ENCODE results near the gene AURKB.

Gene AURKB

GRCh38 chr17:8164815-8165131 is 45.6 kb downstream of the AURKB start:
- H3K4me1 ChIP-seq (ENCODE audit: control insufficient read depth, insufficient read depth, low read length) = peaks cover 29% of the 10 kb centered on the region
- no peaks in the 10 kb centered on the region for H3K27me3 ChIP-seq (ENCODE audit: control insufficient read depth, insufficient read depth, low read length)
- no peak overlapping the region for H3K27ac ChIP-seq (ENCODE audit: low read depth, low read length)

GRCh38 chr17:8163978-8164814 is 46.2 kb downstream of the AURKB start:
- Histone ChIP-seq H3K36me3 (ENCODE audit: control insufficient read depth, insufficient read depth, low read length) (peaks cover 20% of the 10 kb centered on the region), H3K9ac (ENCODE audit: low read length) (peak overlapping the region; percentile 89), H3K4me1 (ENCODE audit: control insufficient read depth, insufficient read depth, low read length) (peaks cover 29% of the 10 kb centered on the region), H3K4me3 (ENCODE audit: low read depth, low read length) (peak overlapping the region; percentile 80), H3K27me3 (ENCODE audit: control insufficient read depth, insufficient read depth, low read length) (no peaks in the 10 kb centered on the region), H3K9me3 (ENCODE audit: control insufficient read depth, insufficient read depth, low read depth, low read length) (no peaks in the 10 kb centered on the region), H3K27ac (ENCODE audit: low read depth, low read length) (peak overlapping the region; percentile 77)

More at GRCh38 chr17:8164815-8165131, 45.6 kb downstream of the AURKB start:
- peaks cover 15% of the 10 kb centered on the region for H3K36me3 ChIP-seq (ENCODE audit: control insufficient read depth, insufficient read depth, low read length)
- H3K4me3 ChIP-seq (ENCODE audit: low read depth, low read length) = no peak overlapping the region; the same call in 1 of the 2 replicates
- H3K9ac ChIP-seq (ENCODE audit: low read length) = peak overlapping the region; percentile 51
- no peaks in the 10 kb centered on the region for H3K9me3 ChIP-seq (ENCODE audit: control insufficient read depth, insufficient read depth, low read depth, low read length)

DNA sequence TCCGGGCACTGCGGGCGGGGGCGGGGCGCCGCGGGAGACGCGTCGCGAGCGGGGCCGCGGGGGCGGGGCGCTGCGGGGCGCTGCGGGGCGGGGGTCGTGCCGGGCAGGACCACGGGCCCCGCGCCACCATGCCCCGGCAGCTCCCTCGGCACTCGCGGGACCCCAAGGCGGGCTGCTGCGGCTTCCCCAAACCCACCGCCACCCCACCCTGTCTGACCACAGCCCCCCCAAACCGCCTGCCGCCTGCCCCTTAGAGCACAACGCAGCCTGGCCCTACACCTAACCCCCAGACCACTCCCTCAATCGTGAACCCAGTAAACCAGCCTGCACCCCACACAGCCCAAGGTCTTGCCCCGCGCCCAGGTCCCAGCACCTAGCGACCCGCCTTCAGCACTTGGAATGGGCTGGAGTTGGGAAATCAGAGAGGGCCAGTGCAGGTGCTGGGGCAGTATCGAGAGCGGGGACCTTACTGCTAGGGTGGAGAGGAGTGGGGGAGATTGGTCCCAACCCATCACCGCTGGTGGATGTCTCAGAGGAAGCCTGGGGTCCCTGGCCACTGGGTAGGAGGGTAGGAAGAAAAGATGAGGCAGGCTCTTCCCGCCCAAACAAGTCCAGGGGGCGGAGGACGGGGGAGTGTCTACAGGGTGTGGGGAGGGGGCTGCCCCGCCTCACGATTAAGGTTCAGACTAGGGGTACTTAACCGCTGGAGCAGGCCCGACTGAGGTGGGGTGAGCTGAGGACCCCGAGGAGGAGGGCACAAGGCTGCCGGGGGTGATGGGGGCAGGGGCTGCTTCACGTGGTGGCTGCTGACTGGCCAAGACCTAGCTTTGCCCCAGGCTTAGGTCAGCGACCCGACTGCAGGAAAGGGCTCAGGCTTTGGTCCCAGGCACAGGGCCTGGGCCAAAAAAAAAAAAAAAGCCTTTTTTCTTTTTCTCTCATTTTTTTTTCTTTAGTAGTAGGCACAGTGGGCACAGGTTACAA is 47.1 kb downstream of the AURKB start:
- peak overlapping the region; percentile 89 for H3K9ac ChIP-seq (ENCODE audit: low read length)
- no peaks in the 10 kb centered on the region for H3K27me3 ChIP-seq (ENCODE audit: control insufficient read depth, insufficient read depth, low read length)
- H3K9me3 ChIP-seq (ENCODE audit: control insufficient read depth, insufficient read depth, low read depth, low read length) = no peaks in the 10 kb centered on the region
- peaks cover 21% of the 10 kb centered on the region for H3K36me3 ChIP-seq (ENCODE audit: control insufficient read depth, insufficient read depth, low read length)
- H3K4me3 ChIP-seq (ENCODE audit: low read depth, low read length) = peak overlapping the region; percentile 80
- H3K27ac ChIP-seq (ENCODE audit: low read depth, low read length) = peak overlapping the region; percentile 77
- H3K4me1 ChIP-seq (ENCODE audit: control insufficient read depth, insufficient read depth, low read length) = peaks cover 29% of the 10 kb centered on the region

- peaks cover 29% of the 10 kb centered on the region for H3K4me1 ChIP-seq (ENCODE audit: control insufficient read depth, insufficient read depth, low read length)
- H3K36me3 ChIP-seq (ENCODE audit: control insufficient read depth, insufficient read depth, low read length) = peaks cover 21% of the 10 kb centered on the region
- H3K27ac ChIP-seq (ENCODE audit: low read depth, low read length) = peak within 1 kb of the TSS; percentile 77
- H3K9ac ChIP-seq (ENCODE audit: low read length) = peak within 1 kb of the TSS; percentile 89
- peak within 1 kb of the TSS; percentile 80 for H3K4me3 ChIP-seq (ENCODE audit: low read depth, low read length)
- no peaks in the 10 kb centered on the region for H3K27me3 ChIP-seq (ENCODE audit: control insufficient read depth, insufficient read depth, low read length)
- H3K9me3 ChIP-seq (ENCODE audit: control insufficient read depth, insufficient read depth, low read depth, low read length) = no peaks in the 10 kb centered on the region
Measured at GRCh38 chr17:8162233-8162996, 48.0 kb downstream of the AURKB start, which contains the start of gene VAMP2. TSS of gene VAMP2 (minus strand) at chr17:8162948. CDS start at chr17:8162879, 69 bp downstream.

DNA sequence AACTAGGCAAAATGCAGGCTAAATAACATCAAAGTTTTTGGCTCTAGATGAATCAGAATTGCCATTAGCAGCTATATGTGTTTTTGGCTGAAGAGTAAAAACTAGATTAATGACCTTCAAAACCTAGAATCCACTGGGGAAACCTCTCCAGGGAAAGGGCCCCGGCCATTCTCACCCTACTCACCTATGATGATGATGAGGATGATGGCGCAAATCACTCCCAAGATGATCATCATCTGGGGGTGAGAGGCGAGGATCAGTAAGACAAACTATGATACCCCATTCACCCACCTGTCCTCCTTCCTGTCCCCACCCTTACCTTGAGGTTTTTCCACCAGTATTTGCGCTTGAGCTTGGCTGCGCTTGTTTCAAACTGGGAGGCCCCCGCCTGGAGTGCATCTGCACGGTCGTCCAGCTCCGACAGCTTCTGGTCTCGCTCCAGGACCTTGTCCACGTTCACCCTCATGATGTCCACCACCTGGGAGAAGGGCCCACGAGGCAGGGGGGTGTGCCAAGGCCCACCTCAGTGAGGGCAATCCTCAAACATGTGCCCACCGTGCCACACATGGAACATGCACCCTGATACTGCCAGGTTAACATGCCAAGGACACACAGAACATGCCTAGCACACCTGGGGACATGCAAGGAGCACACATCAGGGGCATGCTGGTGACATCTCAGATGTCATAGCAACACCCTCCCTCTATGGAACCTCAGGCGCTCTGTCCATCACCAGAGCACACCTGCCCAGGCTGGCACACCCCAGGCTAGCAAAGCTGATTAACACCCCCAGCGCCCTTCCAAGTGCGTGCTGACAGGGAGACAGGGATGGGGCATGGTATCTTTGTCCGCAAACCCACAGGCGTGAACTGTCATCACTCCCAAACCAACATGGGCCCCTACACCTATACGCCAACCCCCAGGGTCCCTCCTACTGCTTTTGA is 48.8 kb downstream of the AURKB start:
- H3K36me3 ChIP-seq (ENCODE audit: control insufficient read depth, insufficient read depth, low read length) = peaks cover 21% of the 10 kb centered on the region
- peaks cover 29% of the 10 kb centered on the region for H3K4me1 ChIP-seq (ENCODE audit: control insufficient read depth, insufficient read depth, low read length)
- no peak overlapping the region for H3K27ac ChIP-seq (ENCODE audit: low read depth, low read length)
- peak overlapping the region; percentile 80 for H3K4me3 ChIP-seq (ENCODE audit: low read depth, low read length)
- no peaks in the 10 kb centered on the region for H3K27me3 ChIP-seq (ENCODE audit: control insufficient read depth, insufficient read depth, low read length)
- peak overlapping the region; percentile 87 for H3K9ac ChIP-seq (ENCODE audit: low read length)
- H3K9me3 ChIP-seq (ENCODE audit: control insufficient read depth, insufficient read depth, low read depth, low read length) = no peaks in the 10 kb centered on the region

GRCh38 chr17:8160741-8161221 is 49.6 kb downstream of the AURKB start:
- Histone ChIP-seq H3K4me1 (ENCODE audit: control insufficient read depth, insufficient read depth, low read length) (peaks cover 30% of the 10 kb centered on the region), H3K36me3 (ENCODE audit: control insufficient read depth, insufficient read depth, low read length) (peaks cover 21% of the 10 kb centered on the region), H3K4me3 (ENCODE audit: low read depth, low read length) (no peak overlapping the region), H3K9me3 (ENCODE audit: control insufficient read depth, insufficient read depth, low read depth, low read length) (no peaks in the 10 kb centered on the region), H3K27ac (ENCODE audit: low read depth, low read length) (no peak overlapping the region), H3K27me3 (ENCODE audit: control insufficient read depth, insufficient read depth, low read length) (no peaks in the 10 kb centered on the region), H3K9ac (ENCODE audit: low read length) (no peak overlapping the region)

DNA sequence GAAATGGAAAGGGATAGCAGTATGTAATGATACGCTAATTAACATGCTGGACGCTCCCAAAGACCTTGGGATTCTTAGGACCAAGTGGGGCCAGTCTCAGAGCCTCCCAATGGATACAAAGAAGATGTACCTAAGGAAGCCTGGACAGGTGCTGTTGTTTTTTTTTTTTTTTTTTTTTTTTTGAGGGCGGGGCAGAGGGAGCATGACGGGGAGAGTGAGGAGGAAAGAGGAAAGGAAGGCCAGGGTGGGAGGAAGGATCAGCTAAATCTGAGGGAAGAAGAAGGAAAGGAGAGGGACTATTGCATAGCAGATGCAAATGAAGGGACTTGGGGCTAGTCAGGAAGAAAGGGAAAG is 50.2 kb downstream of the AURKB start:
- H3K4me3 ChIP-seq (ENCODE audit: low read depth, low read length) = no peak overlapping the region
- H3K9me3 ChIP-seq (ENCODE audit: control insufficient read depth, insufficient read depth, low read depth, low read length) = no peaks in the 10 kb centered on the region
- H3K9ac ChIP-seq (ENCODE audit: low read length) = no peak overlapping the region
- peaks cover 35% of the 10 kb centered on the region for H3K4me1 ChIP-seq (ENCODE audit: control insufficient read depth, insufficient read depth, low read length)
- peaks cover 21% of the 10 kb centered on the region for H3K36me3 ChIP-seq (ENCODE audit: control insufficient read depth, insufficient read depth, low read length)
- no peaks in the 10 kb centered on the region for H3K27me3 ChIP-seq (ENCODE audit: control insufficient read depth, insufficient read depth, low read length)
- H3K27ac ChIP-seq (ENCODE audit: low read depth, low read length) = no peak overlapping the region

DNA sequence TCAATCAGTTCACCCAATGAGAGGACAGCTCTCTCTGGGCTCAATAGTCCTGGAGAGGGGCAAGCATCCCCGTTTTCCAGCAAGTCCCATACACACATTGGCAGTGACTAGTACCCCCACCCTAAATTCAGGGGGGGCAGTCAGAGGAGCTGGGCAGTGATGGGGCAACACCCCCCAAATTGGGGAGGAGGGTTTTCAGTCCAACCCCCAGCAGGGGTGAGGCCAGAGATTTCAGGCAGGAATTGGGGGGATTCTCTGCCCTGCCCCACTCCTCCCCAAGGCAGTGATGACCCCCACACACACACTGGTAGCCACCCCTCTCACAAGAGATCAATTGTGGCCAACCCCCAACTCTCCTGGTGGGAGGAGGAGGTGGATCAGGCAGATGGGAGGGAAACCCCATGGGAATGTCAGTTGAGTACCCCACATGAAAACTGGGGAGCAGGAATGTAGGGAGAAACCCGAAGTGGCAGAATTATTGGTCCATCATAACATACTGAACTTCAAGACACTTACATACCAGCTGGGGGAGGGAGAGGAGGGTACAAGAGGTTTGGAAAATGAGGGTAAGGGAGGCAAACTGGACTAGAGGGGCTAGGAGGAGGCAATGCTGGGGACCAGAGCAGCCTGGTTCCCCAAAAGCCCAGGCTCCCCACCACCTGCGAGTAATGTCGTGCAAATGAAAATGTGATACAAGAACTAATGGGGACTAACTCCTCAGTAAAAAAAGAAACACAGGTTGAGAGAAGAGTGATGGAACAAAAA is 50.7 kb downstream of the AURKB start:
- H3K9me3 ChIP-seq (ENCODE audit: control insufficient read depth, insufficient read depth, low read depth, low read length) = no peaks in the 10 kb centered on the region
- no peak overlapping the region for H3K9ac ChIP-seq (ENCODE audit: low read length)
- H3K4me3 ChIP-seq (ENCODE audit: low read depth, low read length) = no peak overlapping the region
- no peak overlapping the region for H3K27ac ChIP-seq (ENCODE audit: low read depth, low read length)
- H3K27me3 ChIP-seq (ENCODE audit: control insufficient read depth, insufficient read depth, low read length) = no peaks in the 10 kb centered on the region
- H3K4me1 ChIP-seq (ENCODE audit: control insufficient read depth, insufficient read depth, low read length) = peaks cover 35% of the 10 kb centered on the region
- H3K36me3 ChIP-seq (ENCODE audit: control insufficient read depth, insufficient read depth, low read length) = peaks cover 21% of the 10 kb centered on the region

GRCh38 chr17:8159032-8159400 is 51.4 kb downstream of the AURKB start:
- Histone ChIP-seq H3K9me3 (ENCODE audit: control insufficient read depth, insufficient read depth, low read depth, low read length) (no peaks in the 10 kb centered on the region), H3K27me3 (ENCODE audit: control insufficient read depth, insufficient read depth, low read length) (no peaks in the 10 kb centered on the region), H3K4me3 (ENCODE audit: low read depth, low read length) (no peak overlapping the region), H3K36me3 (ENCODE audit: control insufficient read depth, insufficient read depth, low read length) (peaks cover 21% of the 10 kb centered on the region), H3K4me1 (ENCODE audit: control insufficient read depth, insufficient read depth, low read length) (peaks cover 31% of the 10 kb centered on the region), H3K9ac (ENCODE audit: low read length) (no peak overlapping the region), H3K27ac (ENCODE audit: low read depth, low read length) (no peak overlapping the region)

Measured in HUES6 (cell line).